GM18499 (cell line): ENCODE results near the gene ABTB1.
"Not testable (repeated sequence)": the region's sequence is repeated elsewhere in the genome, so short reads cannot be mapped to it uniquely, and the experiment has no call there.

Experiments used
- ATAC-seq: cut with Tn5 transposase; IDR thresholded peaks from one replicate; pipeline ENCODE4 v1.9.1; 2021; ENCODE audit warnings: moderate number of reproducible peaks; ENCODE audit not compliant: insufficient read depth, unreplicated experiment

Gene ABTB1

GRCh38 chr3:127647166-127647844 is 25.4 kb upstream of the ABTB1 start:
- no peak for ATAC-seq

DNA sequence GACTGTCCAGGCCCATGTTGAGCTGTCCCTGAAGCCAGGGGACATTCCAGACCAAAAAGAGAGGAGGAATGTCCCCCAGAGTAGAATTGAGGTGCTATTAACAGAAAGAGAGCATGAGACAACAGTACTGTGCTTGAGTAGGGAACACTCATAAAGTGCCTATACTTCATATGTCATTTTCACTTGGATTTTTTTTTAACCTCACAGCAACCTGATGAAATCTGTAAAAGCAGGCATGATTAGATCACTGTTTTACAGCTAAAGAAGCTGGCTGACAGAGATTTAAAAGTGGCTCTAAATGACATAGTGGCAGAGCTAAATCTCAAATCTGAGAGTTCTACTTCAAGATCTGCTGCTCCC is 24.9 kb upstream of the ABTB1 start:
- ATAC-seq, result no peak

GRCh38 chr3:127650236-127650635 is 22.5 kb upstream of the ABTB1 start:
- ATAC-seq, result no peak

DNA sequence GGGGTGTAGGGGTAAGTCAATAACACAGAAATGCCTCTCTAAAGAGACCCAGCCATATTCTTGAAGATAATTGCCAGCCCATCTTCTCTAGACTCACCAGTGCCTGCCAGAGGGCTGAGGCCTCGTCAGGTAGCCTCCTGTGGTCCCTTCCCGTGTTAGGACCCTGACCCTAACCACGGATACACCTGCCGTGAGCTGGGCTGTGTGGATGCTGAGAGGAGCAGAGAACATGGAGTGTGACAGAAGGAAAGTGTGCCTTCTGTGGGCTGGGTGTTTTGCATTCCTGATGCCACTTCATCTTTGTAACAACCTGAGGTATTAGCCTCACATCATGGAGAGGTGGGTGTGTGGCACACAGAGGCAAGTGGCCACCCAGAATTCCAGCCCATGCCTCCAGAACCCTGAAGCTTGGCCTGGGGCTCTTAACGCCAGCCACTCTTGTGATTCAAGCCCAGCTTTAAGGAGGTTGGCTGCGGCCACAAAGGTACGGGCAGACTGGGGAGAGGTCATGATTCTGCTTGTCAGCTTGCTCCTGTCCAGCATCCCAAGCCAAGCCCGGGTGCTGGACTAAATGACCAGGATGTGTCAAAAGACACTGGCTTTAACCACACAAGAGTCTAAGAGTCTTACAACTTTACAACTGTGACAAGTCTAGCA is 21.1 kb upstream of the ABTB1 start:
- no peak for ATAC-seq

GRCh38 chr3:127652246-127652995 is 20.3 kb upstream of the ABTB1 start:
- no peak for ATAC-seq

DNA sequence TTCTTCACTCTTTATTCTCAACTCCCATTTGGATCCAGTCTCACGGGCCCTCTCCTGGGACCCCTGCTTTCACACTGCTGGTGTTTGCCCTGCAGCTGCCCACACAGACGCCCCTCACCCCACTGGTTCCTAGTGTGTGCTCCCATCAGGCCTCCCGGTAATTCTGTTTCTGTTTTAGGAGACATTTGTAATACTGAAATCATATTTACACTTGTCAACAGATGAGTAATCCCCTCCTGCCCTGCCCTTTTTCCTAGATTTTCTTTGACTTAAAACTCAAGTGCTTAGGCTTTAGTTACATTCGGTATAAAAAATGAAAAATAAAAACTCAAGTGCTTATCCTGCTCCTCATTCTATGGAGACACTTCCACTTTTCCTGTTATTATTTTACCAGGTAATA is 18.4 kb upstream of the ABTB1 start:
- ATAC-seq, result no peak

GRCh38 chr3:127654993-127655392 is 17.8 kb upstream of the ABTB1 start:
- ATAC-seq, result not testable (repeated sequence)

DNA sequence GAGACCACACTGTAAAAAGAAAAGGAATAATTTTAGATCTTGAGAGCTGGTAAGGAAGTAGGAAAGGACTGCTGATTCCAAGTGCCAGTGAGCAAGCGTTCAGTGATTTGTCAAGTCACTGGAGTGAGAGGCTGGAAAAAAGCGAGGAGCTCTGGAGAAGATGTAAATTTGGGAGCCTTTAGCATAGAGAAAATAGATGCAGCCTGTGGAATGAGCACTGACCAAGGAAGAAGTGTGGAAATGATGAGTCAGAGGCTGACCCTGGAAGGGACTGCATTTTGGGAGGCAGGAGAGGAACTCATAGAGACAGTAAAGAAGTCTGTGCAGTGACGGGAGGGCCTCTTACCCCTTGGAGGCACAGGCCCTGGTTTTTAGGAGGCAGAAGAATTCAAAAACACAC is 17.1 kb upstream of the ABTB1 start:
- ATAC-seq, result no peak

- no peak for ATAC-seq
Measured at GRCh38 chr3:127656906-127657305, 15.8 kb upstream of the ABTB1 start.

DNA sequence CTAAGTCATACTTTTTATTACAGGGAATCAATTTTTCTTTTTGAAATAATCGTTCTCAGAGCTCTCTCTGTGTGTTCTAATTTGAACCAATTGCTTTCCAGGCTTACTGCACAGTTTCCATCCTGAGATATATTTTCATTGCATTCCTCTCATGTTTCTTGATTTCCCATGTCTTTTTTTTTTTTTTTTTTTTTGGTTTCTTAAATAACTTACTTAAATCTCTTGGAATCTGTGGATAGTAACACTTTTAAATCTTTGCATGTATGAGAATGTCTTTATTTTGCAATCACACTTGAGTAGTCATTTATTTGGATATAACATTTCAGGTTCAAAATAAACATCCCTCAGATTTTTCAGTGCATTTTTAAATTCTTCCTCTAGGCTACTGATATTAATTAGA is 14.5 kb upstream of the ABTB1 start:
- no peak for ATAC-seq

DNA sequence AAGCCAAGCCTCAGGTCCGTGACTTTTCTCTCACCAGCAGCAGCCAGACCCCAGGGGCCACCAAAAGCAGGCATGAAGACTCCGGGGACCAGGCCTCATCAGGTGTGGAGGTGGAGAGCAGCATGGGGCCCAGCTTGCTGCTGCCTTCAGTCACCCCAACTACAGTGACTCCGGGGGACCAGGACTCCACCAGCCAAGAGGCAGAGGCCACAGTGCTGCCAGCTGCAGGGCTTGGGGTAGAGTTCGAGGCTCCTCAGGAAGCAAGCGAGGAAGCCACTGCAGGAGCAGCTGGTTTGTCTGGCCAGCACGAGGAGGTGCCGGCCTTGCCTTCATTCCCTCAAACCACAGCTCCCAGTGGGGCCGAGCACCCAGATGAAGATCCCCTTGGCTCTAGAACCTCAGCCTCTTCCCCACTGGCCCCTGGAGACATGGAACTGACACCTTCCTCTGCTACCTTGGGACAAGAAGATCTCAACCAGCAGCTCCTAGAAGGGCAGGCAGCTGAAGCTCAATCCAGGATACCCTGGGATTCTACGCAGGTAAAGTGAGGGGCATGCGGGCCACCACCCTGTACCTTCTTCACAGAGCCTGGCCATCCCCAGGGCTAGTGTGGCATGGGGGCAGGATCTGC is 12.0 kb upstream of the ABTB1 start:
- ATAC-seq, result no peak

GRCh38 chr3:127661600-127661999 is 11.2 kb upstream of the ABTB1 start:
- no peak for ATAC-seq

DNA sequence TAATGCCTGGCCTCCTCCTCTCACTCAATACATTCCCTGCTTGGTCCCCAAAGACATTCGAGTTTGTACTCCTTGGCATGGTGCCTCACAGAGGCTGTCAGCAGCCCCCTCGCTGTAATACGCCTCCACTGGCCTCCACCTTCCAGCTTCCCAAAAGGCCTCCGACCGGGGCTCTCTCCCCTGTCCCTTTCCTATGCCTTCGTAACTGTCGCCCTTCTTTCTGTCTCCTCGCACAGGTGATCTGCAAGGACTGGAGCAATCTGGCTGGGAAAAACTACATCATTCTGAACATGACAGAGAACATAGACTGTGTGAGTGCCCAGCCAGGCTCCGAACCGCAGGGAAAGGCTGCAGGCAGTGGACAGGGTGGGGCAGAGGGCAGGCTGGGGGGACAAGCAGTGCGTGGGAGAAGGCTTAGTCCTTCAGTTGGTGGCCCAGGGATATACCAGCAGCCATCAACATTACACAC is 10.7 kb upstream of the ABTB1 start:
- no peak for ATAC-seq

DNA sequence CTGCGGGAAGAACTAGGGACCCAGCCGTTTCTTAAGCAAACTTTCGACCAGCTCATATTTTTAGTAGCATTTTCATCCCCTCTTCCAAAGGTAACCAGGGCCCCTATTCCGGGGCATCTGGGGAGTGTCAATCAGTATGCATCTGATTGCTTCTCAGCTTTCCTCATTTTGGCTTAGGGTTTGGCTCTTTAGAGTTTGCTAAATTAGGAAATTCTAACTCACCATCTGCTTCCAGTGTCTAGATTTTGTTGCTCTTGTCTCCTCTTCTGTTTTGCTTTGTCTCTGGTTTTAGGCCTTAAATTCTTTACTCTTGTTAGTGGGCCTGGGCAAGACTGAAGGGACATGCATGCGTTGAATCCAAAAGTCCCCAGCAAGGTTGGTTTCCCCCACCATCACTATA is 9.6 kb upstream of the ABTB1 start:
- no peak for ATAC-seq

DNA sequence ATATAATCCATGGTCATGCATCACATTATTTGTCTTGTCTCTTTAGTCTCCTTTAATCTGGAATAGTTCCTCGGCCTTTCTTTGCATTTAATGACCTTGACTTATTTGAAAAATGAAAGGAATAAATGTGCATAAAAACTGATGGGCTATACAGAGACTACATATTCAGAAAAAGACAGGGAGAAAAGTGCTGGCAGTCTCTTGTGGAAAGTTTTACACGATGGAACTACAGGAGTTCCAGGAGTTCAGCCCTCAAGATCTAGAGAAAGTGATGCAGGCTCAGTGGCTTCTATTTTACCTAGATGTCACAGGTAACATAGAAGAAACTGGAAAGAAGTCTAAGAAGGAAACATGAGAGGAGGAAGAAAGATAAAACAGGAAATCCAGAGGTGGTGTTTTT is 7.6 kb upstream of the ABTB1 start:
- no peak for ATAC-seq

DNA sequence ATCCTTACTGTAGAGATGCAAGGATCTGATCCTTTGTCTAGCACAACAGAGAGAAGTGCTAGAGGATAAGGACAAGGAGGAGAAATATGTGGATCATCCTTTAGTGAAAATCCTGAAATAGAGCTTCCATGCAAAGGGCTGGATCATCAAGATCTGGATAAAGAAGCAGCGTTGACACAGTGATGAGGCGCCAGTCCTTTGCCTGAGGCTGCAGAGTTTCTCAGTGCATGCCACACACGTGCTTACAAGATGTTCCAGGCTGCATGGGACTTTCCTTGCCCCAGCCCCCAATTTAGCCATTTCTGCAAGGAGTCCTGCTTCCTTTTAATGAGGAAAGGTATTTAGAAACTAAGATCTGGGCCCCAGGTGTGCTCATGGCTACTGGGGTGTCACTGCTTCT is 7.2 kb upstream of the ABTB1 start:
- no peak for ATAC-seq

DNA sequence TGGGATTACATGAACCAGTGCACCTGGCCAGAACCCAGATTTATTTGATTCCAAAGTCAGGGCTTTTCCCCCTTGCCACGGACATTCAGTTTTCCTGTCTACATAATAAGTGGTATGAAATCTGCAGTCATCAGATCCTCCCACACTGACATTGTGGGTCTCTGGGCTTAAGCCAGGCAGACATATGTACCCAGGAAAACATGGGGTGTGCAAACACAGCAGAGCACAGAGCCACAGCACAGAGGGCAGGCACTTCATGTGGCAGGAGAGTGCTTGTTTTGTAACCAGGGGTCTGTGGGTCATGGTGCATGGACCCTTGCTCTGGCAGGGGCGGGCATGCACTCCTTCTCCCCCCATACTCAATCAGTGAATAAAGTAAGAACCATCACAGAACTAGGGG is 6.1 kb upstream of the ABTB1 start:
- ATAC-seq, result no peak

DNA sequence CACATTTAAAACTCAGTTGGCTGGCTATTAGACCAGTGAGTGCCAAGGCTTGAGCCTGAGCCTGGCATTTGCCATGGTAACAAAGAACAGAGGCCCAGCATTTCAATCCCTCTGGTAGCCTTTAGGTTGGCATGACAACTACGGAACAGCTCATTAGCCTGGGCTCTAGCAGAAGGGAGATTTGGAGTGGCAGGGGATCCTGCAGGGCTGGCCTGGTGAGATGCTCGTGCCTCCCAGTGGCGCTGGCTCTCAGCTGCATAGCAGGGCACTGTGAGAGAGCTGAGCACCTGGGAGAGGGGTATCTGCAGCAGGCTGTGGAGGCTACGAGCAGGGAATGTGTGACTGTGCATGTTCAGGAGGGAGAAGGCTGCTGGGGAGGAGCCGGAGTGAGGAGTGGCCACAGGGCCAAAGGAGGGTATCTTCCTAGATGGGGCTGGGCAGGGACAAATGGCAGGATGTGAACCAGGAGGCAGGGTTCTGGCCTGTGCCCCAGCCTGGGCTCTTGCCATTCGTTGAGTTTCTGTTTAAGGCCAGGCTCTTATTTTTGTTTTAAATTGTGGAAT is 5.6 kb upstream of the ABTB1 start:
- ATAC-seq, result no peak

DNA sequence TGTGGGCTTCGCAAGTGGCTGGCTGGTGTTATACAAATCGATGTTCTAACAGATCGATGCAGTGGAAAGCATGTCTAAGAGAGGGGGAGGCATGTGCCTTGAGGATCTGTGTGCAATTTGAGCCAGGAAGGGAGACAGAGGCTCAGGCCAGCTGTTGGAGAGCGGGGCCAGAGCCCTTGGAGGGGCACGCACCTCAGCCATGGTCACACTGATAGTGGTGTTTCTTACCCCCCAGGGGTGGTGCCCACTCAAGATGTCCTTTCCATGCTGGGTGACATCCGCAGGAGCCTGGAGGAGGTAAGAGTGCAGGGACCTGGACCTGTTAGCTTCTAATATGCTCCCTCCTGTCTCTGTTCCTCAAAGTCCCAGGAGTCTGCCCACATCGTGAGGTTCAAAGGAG is 3.8 kb upstream of the ABTB1 start:
- no peak for ATAC-seq

- ATAC-seq, result no peak
Measured at GRCh38 chr3:127669541-127670228, 3.1 kb upstream of the ABTB1 start.
